HG03575 (cell line): ENCODE results near the gene CASTOR1.
"Not testable (repeated sequence)": the region's sequence is repeated elsewhere in the genome, so short reads cannot be mapped to it uniquely, and the experiment has no call there.

Source experiments
- ATAC-seq: cut with Tn5 transposase; IDR thresholded peaks from one replicate; pipeline ENCODE4 v1.9.1; 2021; ENCODE audit not compliant: unreplicated experiment, insufficient number of reproducible peaks, low FRiP score; ENCODE audit errors: extremely low read depth

CASTOR1 gene

DNA sequence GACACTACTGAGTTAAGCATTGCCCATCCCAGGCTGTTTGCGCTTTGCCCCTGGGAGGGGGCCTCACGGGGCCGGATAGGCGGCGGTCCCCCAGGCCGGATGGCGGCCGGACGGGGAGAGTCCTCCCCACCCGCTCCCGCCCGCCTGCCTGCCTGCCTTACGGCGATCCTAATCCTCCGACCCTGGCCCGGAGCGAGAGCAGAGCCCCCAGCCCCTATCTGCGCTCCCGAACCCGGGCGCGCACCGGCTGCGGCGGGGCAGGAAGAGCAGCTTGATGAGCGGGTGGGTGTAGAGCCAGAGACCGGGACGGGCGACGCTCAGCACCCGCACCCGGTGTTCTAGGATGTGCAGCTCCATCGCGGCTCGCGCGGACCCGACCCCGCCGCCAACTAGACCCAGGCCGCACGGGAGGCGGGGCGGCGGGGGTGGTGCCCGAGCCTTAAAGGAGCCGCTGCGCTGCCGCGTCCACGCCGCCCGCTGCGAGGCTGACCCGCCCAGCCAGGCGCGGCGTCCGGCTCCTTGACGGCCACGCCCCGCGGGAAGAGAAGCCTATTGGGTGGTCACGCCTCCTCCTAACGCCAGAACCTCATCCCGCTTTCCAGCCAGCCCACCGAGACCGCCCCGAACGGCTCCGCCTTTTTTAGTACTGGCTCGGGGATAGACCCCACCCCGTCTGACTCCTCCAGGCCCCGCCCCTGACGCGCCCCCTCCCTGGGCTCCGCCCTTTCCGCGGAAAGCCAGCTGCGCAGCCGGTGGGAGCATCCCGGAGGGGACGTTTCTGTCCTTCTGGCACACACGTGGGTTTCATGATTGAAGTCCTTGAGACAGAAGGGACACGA is at the start of gene CASTOR1:
Gene CASTOR1 (minus strand): TSS at position 365 of the 839 bp plus-strand sequence. CDS start 8 bp downstream, at position 357.
- no peak for ATAC-seq

DNA sequence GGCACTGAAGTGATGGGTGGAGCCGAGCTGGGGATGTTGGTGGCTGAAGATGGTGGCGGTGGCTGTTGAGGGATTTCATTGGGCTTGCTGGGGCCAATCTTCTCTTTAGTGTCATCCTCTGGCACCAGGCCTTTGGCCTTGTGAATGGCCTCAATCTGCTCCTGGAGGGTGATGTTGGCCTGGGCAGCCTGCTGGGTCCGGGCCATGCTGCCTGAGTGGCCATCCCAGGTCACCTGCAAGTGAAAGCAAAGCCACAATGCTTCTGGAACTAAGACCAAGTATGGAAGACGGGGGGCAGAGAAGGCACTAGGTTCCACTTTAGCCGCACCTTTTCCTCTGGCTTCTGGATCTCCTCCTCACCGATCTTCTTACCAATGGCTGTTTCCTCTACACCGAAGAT is 49.5 kb upstream of the CASTOR1 start:
- ATAC-seq, result no peak

DNA sequence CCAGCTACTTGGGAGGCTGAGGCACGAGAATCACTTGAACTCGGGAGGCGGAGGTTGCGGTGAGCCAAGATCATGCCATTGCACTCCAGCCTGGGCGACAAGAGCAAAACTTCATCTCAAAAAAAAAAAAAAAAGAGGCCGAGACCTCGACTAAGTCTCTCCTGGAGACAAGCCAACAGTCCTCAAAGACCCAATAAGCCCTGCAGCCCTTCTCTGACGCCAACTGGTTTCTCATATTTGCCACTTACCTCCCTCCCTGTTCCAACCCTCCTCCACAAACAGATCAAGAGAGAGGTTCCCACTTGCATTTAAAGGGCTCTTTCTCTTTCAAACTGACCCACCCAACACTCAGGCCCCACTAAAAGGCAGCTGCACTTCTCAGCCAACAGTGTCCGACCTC is 49.0 kb upstream of the CASTOR1 start:
- ATAC-seq, result not testable (repeated sequence)

DNA sequence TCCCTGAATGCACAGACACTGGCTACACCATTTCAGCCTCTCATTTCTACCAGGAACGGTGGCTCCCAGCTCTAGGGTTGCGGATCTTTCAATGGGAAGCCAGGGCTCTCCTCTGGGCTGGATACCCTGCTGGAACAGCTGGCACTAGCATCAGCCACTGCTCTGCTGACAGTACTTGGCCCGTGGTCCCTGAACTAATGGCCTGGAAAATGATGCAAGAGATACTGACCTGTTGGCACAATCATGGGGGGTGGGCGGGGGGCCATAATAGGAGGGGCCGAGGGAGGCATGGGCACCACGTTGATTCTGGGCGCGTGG is 48.1 kb upstream of the CASTOR1 start:
- no peak for ATAC-seq

DNA sequence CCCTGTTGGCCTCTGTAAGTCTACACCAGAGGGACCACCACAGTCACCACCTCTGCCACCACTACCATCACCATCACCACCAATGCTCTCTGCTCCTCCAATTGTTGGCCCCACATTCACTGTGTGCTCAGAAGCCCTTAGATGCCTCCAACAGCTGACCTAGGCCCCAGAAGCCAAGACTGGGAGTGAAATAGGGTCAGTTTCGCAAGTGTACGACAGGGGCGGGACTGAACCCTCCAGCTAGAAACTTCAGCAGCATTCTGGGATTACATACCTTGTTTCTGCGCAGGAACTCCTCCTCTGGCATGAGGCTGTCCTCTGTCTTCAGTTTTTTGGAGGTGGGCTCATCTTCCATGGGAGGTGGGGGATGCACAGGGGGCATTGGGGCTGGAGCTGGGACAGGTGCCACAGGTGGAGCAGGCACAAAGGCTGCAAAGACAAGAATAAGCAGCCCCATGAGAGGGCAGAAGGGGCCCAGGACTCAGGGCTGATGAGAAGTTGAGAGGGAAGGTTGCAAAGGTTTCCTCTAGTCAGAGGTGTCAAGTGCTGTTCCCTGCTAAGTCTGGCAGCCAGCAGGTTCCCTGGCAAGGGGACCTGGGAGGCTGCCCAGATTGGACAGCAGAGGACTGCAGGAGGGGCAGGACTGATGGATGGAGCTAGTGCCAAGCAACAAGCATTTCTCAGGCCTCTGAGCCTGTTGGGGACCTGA is 47.6 kb upstream of the CASTOR1 start:
- ATAC-seq, result no peak

DNA sequence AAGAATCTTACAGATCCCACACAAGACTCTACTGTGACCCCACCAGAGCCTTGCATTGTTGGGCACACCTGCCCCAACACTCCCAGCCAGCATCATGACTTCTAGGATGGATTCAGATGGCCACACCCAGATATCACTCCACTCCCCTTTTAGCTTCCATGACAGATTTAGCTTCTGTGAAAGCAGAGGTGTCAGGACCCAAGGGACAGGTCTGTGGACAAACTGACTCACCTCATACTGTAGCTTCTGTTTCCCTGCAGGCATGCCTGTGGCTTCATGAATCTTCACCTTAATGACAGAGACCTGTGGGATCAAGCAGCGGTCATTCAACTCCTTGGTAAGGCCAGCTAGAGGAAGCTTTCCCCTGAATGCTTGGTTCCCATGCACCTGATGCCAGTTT is 45.9 kb upstream of the CASTOR1 start:
- ATAC-seq, result no peak

DNA sequence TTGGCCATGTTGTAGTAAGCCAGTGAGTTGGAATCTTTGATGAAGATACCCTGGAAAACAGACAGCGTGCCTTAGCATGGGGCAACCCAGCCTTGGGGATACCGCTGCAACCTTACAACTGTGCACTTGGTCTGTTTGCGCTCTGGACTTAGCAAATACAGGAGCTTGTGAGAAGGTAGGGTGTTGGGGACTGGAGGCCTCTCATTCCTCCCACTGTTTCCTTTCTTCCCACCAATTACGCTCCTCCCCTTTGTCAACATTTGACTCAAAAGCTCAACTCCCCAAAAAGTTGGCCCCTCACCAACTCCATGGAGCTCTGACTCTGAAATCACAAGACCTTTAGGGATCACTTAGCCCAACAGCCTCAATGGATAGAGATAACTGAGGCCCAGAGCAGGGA is 45.3 kb upstream of the CASTOR1 start:
- no peak for ATAC-seq

DNA sequence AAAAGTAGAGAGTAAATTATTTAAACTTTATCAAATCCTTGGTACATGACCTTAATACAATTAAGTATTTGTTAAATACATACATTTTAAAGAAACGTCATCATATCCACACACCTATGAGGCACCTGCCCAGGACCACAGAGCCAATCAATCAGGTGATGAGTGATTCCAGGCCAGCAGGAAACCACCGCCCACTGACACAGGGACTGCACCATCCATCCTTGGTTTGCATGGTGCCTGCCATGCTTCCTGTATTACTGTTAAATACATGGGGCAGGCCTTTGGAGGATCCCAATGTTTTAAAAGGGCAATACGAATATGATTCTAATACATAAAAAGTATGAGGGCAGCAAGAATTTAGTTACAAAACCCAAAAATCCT is 44.4 kb upstream of the CASTOR1 start:
- no peak for ATAC-seq

DNA sequence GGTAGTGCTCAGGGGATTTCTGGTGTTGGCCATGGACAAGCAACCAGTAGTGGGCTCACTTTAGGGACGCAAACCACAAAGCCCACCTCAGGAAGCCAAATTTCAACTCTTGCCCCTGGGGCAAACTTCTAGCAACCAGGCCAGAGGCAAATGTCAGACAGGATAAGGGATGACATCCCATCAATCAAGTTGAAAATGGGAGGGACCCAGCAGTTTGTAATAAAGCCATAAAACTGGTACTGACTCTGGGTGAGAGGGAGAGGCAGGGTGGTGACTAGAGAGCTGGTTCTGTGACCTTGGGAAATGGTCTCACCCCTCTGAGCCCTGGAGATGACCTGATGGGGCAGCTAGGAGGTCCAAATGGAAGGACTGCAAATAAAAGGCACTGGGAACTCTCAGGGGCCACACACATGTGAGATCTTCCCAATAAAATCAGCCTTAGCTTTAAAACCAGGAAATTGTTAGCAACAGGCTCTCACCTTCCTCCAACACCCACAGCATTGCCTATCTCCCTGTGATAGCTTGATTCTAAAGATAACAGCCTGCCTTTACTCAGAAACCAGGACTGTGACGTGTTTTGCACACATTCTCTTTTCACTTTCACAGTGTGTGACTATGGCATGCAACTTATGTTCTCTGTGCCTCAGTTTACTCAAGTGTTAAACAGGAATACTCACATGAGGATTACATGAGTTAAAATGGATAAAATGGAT is 43.8 kb upstream of the CASTOR1 start:
- no peak for ATAC-seq

DNA sequence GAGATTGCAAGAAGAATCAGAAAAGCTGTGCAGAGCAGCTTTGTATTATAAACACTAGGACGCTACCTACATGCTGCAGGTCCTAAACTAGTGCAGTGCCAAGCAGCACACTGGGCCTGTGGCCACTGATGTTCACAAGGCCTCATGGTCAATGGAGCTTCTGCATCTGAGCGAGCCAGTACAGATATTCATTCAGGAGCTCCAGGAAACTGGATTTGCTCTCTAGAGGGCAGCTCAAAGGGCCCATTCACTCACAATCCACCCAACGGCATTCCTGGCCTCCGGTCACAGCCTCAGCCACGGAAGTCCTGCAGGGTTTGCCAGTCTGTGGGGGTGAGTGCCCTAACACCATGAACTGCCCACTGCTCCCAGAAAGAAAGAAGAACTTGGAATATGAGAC is 43.2 kb upstream of the CASTOR1 start:
- no peak for ATAC-seq

DNA sequence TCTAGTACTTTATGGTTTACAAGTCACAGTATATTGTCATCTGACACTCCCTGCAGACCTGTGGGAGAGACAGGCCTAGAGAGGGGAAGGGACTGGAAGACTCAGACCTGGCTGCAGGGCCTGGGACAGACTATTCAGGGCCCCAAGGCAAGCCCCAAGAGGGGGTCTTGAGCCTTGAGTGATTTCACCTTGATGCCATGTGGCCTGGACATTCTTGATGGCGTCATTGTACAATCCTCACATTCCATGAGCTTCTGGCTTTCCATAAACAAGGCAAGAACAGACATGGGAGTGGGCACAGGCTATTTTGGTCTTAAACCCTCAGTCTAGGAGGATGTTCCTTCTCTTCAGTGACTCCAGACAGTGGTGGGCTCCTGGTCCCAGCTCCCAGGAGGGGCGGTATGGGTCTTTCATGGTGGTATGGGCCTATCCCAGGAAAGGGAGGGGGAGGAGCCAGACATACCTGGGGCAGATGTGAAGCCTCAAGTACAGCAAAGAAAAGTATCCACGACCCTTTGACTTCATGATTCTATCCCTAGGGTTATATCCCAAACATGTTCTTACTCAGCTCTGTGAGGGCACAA is 39.3 kb upstream of the CASTOR1 start:
- ATAC-seq, result no peak

DNA sequence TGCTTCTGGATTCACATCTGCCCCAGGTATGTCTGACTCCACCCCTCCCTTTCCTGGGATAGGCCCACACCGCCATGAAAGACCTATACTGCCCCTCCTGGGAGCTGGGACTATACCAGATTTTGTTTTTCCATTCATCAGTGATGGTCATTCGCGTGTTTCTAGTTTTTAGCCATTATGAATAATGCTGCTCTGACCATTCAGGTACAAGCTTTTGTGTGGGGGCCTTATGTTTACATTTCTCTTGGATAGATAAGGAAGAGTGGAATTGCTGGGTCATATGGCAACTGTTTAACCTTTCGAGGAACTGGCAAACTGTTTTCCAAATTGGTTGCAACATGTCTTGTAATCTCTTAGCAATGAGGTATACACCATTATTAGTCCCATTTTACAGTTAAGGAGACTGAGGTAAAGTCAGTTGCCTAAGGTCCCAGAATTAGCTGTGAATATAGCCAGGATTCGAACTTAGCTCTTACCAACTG is 38.6 kb upstream of the CASTOR1 start:
- no peak for ATAC-seq

DNA sequence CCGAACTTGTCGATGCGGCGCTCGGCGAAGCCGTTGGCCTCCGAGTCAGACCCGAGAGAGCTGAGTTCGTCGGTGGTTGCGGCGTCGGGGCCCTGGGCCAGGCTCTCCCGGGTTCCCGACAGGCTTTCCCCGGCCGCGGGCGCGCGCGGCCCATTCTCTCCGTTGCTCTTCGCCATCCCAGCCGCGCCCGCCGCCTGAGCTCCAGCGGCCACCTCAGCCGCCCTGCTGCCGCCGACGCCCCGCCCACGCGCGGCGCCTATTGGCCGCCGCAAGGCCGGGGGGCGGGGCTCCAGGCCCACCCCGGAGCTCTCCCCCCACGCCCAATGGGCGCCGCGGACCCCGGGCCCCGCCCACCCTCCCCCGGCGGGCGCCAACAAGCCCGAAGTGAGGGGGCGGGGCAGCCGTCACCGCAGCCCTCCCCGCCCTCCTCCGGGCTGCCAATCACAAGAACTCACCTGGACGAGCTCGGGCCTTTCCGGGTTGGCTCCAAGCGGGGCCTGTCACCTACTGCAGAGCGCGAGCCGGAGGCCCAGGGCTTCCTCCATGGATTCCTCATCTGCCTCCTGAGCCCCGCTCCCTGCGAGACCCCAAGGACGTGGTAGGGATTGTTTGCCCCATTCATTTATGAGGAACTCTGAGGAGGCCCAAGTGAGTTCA is 37.5 kb upstream of the CASTOR1 start, which contains the start of gene TBC1D10A:
Gene TBC1D10A (minus strand): TSS at position 236 of the 657 bp plus-strand sequence. CDS start 60 bp downstream, at position 176.
- ATAC-seq, result no peak

DNA sequence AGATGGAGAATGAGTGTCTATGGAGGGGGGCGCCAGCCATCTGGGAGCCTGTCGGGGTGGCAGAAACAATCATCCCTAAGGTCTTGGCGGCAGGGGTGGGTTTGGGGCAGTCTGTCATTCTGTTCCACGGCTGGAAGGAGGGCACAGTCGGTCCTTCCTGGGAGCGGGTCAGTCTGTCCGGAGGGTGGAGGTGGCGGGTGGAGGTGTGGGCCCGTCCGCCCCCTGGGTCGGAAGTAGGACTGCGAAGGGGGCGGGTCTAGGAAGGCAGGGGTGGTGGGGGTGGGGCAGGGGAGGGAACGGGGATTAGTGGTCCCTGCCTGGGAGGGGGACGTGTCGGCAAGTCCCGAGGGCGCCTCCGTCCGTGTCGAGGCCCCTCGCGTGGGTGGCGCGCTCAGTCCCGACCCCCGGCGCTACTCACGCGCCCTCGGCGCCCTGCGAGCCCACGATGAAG is 37.0 kb upstream of the CASTOR1 start:
- no peak for ATAC-seq

DNA sequence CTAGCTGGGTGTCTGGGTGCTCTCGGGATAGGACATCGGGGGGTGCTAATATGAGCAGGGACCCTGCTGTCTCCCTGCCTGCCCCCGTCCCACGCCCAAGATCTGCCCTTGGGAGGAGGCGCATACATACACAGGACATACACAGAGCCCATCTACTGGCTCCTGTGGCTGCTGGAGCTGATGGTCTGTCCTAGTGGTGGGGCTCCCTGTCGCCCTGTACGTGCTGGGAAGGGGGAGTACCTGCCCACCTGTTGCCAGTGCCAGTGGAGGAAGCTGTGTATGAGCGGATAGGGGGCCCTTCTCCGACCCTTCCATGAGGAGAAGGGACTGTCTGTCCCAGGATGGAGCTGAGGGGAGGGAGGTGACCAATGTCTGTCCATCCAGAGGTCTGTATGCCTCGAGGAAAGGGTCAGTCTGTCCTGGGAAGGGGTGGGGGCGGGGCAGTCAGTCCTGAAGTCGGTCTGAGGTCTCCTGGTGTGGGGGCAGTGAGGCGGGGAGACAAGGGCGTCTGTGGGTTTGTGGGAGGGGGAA is 36.5 kb upstream of the CASTOR1 start:
- no peak for ATAC-seq

DNA sequence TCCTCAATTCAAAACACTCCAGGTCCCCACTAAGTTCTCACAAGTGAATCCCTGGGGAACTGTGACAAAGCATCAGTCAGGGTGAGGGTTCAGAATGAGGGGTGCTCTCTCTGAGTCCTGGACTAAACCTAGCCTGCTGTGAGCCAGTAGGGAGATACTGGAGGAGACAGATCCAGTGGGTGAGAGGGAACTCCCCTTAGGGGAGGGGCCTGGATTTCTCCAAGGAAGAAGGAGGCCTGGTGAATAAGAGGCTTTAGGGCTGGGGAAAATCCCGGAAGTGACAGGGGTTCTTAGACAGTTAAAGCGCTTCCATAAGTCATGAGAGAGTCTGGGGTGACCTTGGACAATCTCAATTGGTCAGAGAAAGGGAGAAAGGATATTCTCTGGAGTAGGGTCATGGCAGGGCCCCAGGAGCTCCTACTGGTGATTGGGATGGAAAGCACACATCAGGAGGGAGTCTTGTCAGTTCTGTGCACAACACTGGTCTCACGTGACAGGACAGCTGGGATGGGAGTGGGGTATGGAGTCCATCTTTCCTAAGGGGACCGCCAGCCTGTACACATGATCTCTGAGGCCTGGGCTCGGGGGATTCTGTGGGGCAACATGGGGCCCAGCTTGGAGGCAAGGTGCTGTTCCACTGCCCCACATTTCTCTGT is 35.9 kb upstream of the CASTOR1 start:
- ATAC-seq, result no peak

DNA sequence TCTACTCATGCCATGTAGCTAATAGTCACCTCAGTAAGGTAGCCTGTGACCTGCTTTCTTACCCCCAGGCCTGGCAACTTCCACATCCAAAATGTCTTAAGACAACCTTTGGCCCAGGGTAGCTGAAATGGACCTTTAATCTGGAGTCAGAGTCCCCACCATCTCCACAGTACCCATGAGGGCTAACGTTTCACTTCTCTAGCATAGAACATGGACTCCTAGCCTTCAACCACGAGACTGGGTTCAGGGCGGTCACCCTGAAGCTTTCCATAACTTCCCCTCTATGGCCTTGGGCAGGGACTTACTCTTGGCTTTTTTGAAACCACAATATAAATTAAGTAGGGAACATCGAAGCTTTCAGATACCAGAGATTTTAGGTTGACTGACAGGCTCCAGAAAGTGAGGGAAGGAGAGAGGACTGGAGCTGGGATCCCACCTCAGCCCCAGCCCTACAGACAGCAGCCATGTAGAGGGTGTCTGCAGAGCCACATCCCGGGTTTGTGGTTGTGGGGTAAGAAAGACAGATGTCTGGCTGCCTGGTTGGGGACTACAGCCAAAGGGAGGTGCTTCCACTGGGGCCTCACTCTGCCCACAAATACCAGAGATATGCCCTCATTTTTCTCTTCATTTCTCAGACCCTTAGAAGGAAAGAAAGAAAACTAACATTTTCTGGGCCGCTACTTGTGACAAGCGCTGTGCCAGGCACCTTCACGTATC is 34.9 kb upstream of the CASTOR1 start:
- ATAC-seq, result no peak

DNA sequence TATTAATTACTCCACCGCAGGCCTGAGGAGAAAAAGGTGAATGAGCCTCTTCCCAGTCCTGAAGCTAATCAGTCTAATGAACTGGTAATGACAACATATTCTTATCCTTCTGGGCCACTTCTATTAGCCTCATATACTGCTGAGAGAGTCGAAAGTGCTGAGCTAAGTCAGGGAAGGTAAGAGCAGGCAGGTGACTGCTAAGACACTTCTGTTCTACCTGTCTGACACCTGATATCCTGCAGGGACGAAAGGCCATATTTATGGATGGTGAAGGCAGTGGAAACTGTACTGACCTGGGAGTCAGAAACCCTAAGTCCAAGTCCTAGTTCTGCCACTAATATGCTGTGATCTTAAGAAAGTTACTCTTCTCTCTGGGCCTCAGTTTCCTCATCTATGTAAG is 33.9 kb upstream of the CASTOR1 start:
- ATAC-seq, result no peak
